A549 (cell line): ENCODE results near the gene RNF133. TPM values are rescaled to one million over a fixed set of nuclear protein-coding genes. Genes with fewer than 3 reads are reported as not detected.

Experiments
- ATAC-seq, 2 experiments: fragments of 200-7000 bp in 1 of 2; fragments of >200 bp in 1 of 2; cut with Nextera tagmentation in 1 of 2; cut with Tn5 transposase in 1 of 2; 3 replicates each; pipeline versions ENCODE4 v1.8.0 to v1.9.1; 2018 to 2020; ENCODE audit warnings: mild to moderate bottlenecking in 1 of 2, moderate library complexity in 1 of 2
- CTCF ChIA-PET: fragments of 300-600 bp; sonication (Branson Sonifier 250); formaldehyde crosslinking; extraction: SDS; loops from one replicate; lab custom pipeline; 2021; ENCODE audit warnings: antibody characterized with exemption, inconsistent platforms; lab: Yijun Ruan, JAX
- POLR2A ChIA-PET: fragments of 350-600 bp; formaldehyde crosslinking; extraction: SDS; loops from one replicate; lab custom pipeline; 2021; ENCODE audit warnings: antibody characterized with exemption, inconsistent platforms; lab: Yijun Ruan, JAX
- DNase-seq, 2 experiments: peaks; one replicate each; pipeline versions ENCODE4 v3.0.0 to v3.0.0-alpha.2; 2011 to 2016; ENCODE audit warnings: low read depth in 1 of 2, low spot score in 1 of 2
- FAIRE-seq: peaks from 2 replicates; lab custom pipeline; 2011; peaks lifted over from hg19 to GRCh38; lab: Jason Lieb, UNC
- H3K27ac ChIP-seq, 2 experiments: fragments of >200 bp; sonication (Bioruptor Twin); formaldehyde crosslinking; 3 replicates each; pipeline ENCODE4 v1.5.1; 2016 to 2017
- H3K4me1 ChIP-seq: fragments of >200 bp; sonication (Bioruptor Twin); formaldehyde crosslinking; 3 replicates; pipeline ENCODE4 v1.6.1; 2016
- H3K4me2 ChIP-seq: fragments of >200 bp; sonication (Bioruptor Twin); formaldehyde crosslinking; 3 replicates; pipeline ENCODE4 v1.6.1; 2016
- H3K4me3 ChIP-seq: fragments of >200 bp; sonication (Bioruptor Twin); formaldehyde crosslinking; 3 replicates; pipeline ENCODE4 v1.5.1; 2016
- H3K9me3 ChIP-seq: fragments of >200 bp; sonication (Bioruptor Twin); formaldehyde crosslinking; 3 replicates; pipeline ENCODE4 v1.6.1; 2016
- CBX2 ChIP-seq: fragments of 200-600 bp; sonication (generic); IDR thresholded peaks from 2 replicates; pipeline ENCODE4 v1.6.1; 2016; ENCODE audit warnings: low read depth, mild to moderate bottlenecking, borderline replicate concordance
- CHD2 ChIP-seq: fragments of 150-350 bp; IDR thresholded peaks from 2 replicates; pipeline ENCODE4 v1.6.1; 2014; ENCODE audit warnings: low read length; ENCODE audit not compliant: partially characterized antibody
- EHF ChIP-seq: fragments of 250-450 bp; sonication (Bioruptor Pico); IDR thresholded peaks from 2 replicates; pipeline ENCODE4 v1.5.0; 2020; ENCODE audit warnings: mild to moderate bottlenecking
- ESRRA ChIP-seq: fragments of 150-350 bp; IDR thresholded peaks from 2 replicates; pipeline ENCODE4 v1.6.1; 2014; ENCODE audit warnings: mild to moderate bottlenecking, low read length, borderline replicate concordance
- GATA3 ChIP-seq: IDR thresholded peaks from 2 replicates; pipeline ENCODE4 v1.6.1; 2012; ENCODE audit warnings: borderline replicate concordance
- HEYL ChIP-seq: fragments of 250-450 bp; sonication (Bioruptor Pico); IDR thresholded peaks from 2 replicates; pipeline ENCODE4 v1.8.0; 2021; ENCODE audit warnings: mild to moderate bottlenecking, moderate library complexity
- HOXA7 ChIP-seq: fragments of 250-450 bp; sonication (Bioruptor Pico); IDR thresholded peaks from 2 replicates; pipeline ENCODE4 v1.5.0; 2020; ENCODE audit warnings: mild to moderate bottlenecking, moderate library complexity
- JUNB ChIP-seq: fragments of >200 bp; sonication (Bioruptor Twin); formaldehyde crosslinking; IDR thresholded peaks from 2 replicates; pipeline ENCODE4 v1.6.1; 2016
- KDM5A ChIP-seq: fragments of 200-600 bp; sonication (generic); IDR thresholded peaks from 2 replicates; pipeline ENCODE4 v1.6.1; 2016; ENCODE audit warnings: antibody characterized with exemption, mild to moderate bottlenecking
- MAX ChIP-seq: IDR thresholded peaks from 2 replicates; pipeline ENCODE4 v1.6.1; 2012
- MAZ ChIP-seq: fragments of 150-350 bp; IDR thresholded peaks from 2 replicates; pipeline ENCODE4 v1.6.1; 2014; ENCODE audit warnings: antibody characterized with exemption, low read depth, low read length, borderline replicate concordance
- MYC ChIP-seq: IDR thresholded peaks from 2 replicates; pipeline ENCODE4 v1.6.1; 2012; ENCODE audit warnings: mild to moderate bottlenecking, inconsistent platforms, low read length, improper control_type of control experiment, borderline replicate concordance
- NFE2L2 ChIP-seq: fragments of 150-350 bp; conservative IDR thresholded peaks from 2 replicates; pipeline ENCODE4 v1.6.1; 2014; ENCODE audit warnings: low read length
- NR3C1 ChIP-seq: fragments of >200 bp; sonication (Bioruptor Twin); formaldehyde crosslinking; IDR thresholded peaks from 3 replicates; pipeline ENCODE4 v1.6.1; 2017
- REST ChIP-seq: fragments of 200-600 bp; sonication (generic); IDR thresholded peaks from 2 replicates; pipeline ENCODE4 v1.6.1; 2016; ENCODE audit warnings: antibody characterized with exemption, mild to moderate bottlenecking, moderate library complexity
- RNF2 ChIP-seq: fragments of 200-600 bp; sonication (generic); IDR thresholded peaks from 2 replicates; pipeline ENCODE4 v1.6.1; 2016; ENCODE audit warnings: low read depth, mild to moderate bottlenecking, antibody characterized with exemption, moderate library complexity, borderline replicate concordance
- TFCP2L1 ChIP-seq: fragments of 250-450 bp; sonication (Bioruptor Pico); IDR thresholded peaks from 2 replicates; pipeline ENCODE4 v1.5.0; 2021; ENCODE audit warnings: mild to moderate bottlenecking
- TP53 ChIP-seq: fragments of 250-450 bp; sonication (Bioruptor Pico); IDR thresholded peaks from 2 replicates; pipeline ENCODE4 v1.5.0; 2021; ENCODE audit warnings: mild to moderate bottlenecking, moderate library complexity
- WGBS: methylation state at CpG from one replicate; pipeline ENCODE4 v1.1.6; 2017; ENCODE audit errors: missing lambda C conversion rate; 5-methylcytosine and 5-hydroxymethylcytosine counted together
- polyA plus RNA-seq, 4 experiments: library from polyadenylated mRNA; depleted of rRNA in 3 of 4; stranded (reverse); fragments of >200 nt; fragmentation: RNase III in 1 of 4; extraction: RNeasy Plus Mini Kit Qiagen cat#74134 plus additional on column Dnase treatment in 1 of 4; gene quantifications; 2 replicates in 3 of 4; 3 replicates in 1 of 4; pipeline ENCODE4 v1.2.3, GENCODE V29; 2011 to 2017
- TF ChIP-seq, protein P1 (sequence below): fragments of 150-350 bp; IDR thresholded peaks from 2 replicates; pipeline ENCODE4 v1.6.1; 2014; ENCODE audit warnings: low read depth, mild to moderate bottlenecking, low read length
- TF ChIP-seq, protein P2 (sequence below): fragments of 250-450 bp; sonication (Bioruptor Pico); IDR thresholded peaks from 2 replicates; pipeline ENCODE4 v1.5.0; 2020; ENCODE audit warnings: low read depth, mild to moderate bottlenecking, moderate library complexity

Gene RNF133
- polyA plus RNA-seq, 2 of the 4 experiments (the other 2 are of a cell fraction): not detected

DNA sequence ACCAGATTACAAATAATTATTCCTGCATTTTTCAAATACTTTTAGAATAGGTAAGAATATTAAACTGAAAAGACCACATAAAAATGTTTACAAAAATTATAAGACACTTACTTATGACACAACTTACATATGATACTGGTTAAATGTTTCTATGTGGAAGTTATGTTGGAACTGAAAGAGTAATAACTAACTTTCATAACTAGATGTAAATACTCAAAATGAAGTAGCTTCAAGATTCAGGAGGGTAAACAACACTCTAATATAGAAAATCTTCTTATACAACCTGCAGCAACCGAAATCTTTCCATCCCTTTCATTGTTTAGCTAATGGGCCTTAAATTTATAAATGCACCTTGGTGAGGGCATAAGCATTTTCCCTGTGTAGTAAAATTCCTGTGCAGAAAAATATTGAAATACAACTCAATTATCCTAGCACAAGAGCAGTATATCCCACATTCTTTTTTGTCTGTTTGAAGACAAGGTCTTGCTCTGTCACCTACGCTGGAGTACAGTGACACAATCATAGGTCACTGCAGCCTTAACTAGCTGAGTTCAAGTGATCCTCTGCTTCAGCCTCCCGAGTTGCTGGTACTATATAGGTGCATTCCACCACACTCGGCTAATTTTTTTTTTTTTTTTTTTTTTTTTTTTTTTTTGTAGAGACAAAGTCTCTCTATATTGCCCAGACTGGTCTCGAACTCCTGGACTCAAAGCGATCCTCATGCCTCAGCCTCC is 18.6 kb upstream of the RNF133 start:
- FAIRE-seq (no peak), DNase-seq (no peak), ATAC-seq (no peak)
- POLR2A ChIA-PET: no interaction called here
- H3K9me3 ChIP-seq: no peaks in the 10 kb centered on the region
- WGBS: 15% methylated on average over 6 of the region's 6 CpGs
- no peak overlapping the region for H3K4me2 ChIP-seq
- no peak overlapping the region for H3K27ac ChIP-seq
- no peak for TF ChIP-seq KDM5A
- TF ChIP-seq TP53 (CRISPR knock-in tag): no peak
- TF ChIP-seq TFCP2L1 (CRISPR knock-in tag): no peak
- no peak overlapping the region for H3K4me3 ChIP-seq
- CTCF ChIA-PET: no interaction called here
- H3K4me1 ChIP-seq: no peaks in the 10 kb centered on the region

DNA sequence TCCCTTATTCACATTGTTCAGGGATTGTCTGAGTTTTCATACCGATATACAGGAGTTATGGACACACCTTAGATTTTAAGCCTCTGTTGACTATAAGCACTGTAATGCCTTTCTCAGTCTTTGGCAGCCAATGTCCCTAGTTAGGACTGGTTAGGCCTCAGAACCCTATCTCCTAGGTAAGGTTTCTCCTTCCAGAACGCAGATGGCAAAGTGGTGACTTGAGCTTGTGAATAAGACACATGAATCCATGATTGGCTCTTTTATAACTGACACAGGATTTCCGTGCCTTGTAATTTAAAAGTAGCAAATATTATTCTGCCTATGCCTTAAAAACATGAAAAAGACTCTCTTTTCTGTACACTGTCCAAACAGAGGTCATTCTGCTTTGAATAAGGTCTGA is 16.3 kb upstream of the RNF133 start:
- H3K27ac ChIP-seq: no peak overlapping the region
- TF ChIP-seq MAZ: no peak
- TF ChIP-seq, all 56 proteins: peak for 0
- no peak overlapping the region for H3K4me3 ChIP-seq
- H3K4me1 ChIP-seq: no peaks in the 10 kb centered on the region
- ChIA-PET CTCF (interaction anchor here (1.1 kb wide), 1 partner anchor 251 kb away, joined by 3 read pairs; no protein-coding TSS in a partner anchor), POLR2A (no interaction called here)
- DNase-seq: no peak
- H3K9me3 ChIP-seq: no peaks in the 10 kb centered on the region
- no peak for ATAC-seq
- 5% methylated on average over 3 of the region's 3 CpGs for WGBS
- no peak overlapping the region for H3K4me2 ChIP-seq
- FAIRE-seq: no peak

- Histone ChIP-seq H3K4me2 (no peak overlapping the region), H3K4me3 (no peak overlapping the region), H3K9me3 (no peaks in the 10 kb centered on the region), H3K4me1 (no peaks in the 10 kb centered on the region), H3K27ac (no peak overlapping the region)
- no peak for DNase-seq
- FAIRE-seq: no peak
- no peak for ATAC-seq
- TF ChIP-seq GATA3 (no peak), MYC (no peak), CBX2 (no peak), NFE2L2 (no peak), EHF (CRISPR knock-in tag) (no peak), HOXA7 (CRISPR knock-in tag) (no peak), ESRRA (no peak), MAX (no peak)
- TF ChIP-seq, protein P1, sequence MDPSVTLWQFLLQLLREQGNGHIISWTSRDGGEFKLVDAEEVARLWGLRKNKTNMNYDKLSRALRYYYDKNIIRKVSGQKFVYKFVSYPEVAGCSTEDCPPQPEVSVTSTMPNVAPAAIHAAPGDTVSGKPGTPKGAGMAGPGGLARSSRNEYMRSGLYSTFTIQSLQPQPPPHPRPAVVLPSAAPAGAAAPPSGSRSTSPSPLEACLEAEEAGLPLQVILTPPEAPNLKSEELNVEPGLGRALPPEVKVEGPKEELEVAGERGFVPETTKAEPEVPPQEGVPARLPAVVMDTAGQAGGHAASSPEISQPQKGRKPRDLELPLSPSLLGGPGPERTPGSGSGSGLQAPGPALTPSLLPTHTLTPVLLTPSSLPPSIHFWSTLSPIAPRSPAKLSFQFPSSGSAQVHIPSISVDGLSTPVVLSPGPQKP: no peak
- POLR2A ChIA-PET: no interaction called here
- CTCF ChIA-PET: no interaction called here
- 5% methylated on average over 1 of the region's 1 CpG for WGBS
Observed at GRCh38 chr7:122710916-122711315, 12.0 kb upstream of the RNF133 start.

- POLR2A ChIA-PET: no interaction called here
- ATAC-seq: no peak
- H3K4me1 ChIP-seq: no peaks in the 10 kb centered on the region
- H3K27ac ChIP-seq: no peak overlapping the region
- H3K9me3 ChIP-seq: no peaks in the 10 kb centered on the region
- DNase-seq: no peak
- WGBS: 11% methylated on average over 7 of the region's 7 CpGs
- H3K4me3 ChIP-seq: no peak overlapping the region
- CTCF ChIA-PET: no interaction called here
- FAIRE-seq: no peak
- H3K4me2 ChIP-seq: no peak overlapping the region
- TF ChIP-seq HEYL (CRISPR knock-in tag): no peak
- no peak for TF ChIP-seq NR3C1
- no peak for TF ChIP-seq REST
- no peak for TF ChIP-seq CHD2
- TF ChIP-seq JUNB: no peak
- TF ChIP-seq, protein P2, sequence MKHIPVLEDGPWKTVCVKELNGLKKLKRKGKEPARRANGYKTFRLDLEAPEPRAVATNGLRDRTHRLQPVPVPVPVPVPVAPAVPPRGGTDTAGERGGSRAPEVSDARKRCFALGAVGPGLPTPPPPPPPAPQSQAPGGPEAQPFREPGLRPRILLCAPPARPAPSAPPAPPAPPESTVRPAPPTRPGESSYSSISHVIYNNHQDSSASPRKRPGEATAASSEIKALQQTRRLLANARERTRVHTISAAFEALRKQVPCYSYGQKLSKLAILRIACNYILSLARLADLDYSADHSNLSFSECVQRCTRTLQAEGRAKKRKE (CRISPR knock-in tag): no peak
- TF ChIP-seq RNF2: no peak
- TF ChIP-seq, all 56 proteins: peak for 0
Observed at GRCh38 chr7:122709930-122710646, 11.2 kb upstream of the RNF133 start.
